Lower leg skin (tissue), 3 donors: Measurements from ENCODE around the gene KCTD4.

Experiments
- POLR2A ChIP-seq, 2 donors: fragments of 450-650 bp; IDR thresholded peaks; one replicate each; pipeline ENCODE4 v1.6.1; 2016 to 2017; ENCODE audit warnings: antibody characterized with exemption in 2 of 2, mild to moderate bottlenecking in 1 of 2, moderate library complexity in 1 of 2
- TF ChIP-seq, protein P1 (sequence below), 3 donors: fragments of 450-650 bp; IDR thresholded peaks; one replicate each; pipeline ENCODE4 v1.5.1; 2016; ENCODE audit warnings: antibody characterized with exemption in 3 of 3, mild to moderate bottlenecking in 3 of 3, moderate library complexity in 2 of 3

- TF ChIP-seq, protein P1, sequence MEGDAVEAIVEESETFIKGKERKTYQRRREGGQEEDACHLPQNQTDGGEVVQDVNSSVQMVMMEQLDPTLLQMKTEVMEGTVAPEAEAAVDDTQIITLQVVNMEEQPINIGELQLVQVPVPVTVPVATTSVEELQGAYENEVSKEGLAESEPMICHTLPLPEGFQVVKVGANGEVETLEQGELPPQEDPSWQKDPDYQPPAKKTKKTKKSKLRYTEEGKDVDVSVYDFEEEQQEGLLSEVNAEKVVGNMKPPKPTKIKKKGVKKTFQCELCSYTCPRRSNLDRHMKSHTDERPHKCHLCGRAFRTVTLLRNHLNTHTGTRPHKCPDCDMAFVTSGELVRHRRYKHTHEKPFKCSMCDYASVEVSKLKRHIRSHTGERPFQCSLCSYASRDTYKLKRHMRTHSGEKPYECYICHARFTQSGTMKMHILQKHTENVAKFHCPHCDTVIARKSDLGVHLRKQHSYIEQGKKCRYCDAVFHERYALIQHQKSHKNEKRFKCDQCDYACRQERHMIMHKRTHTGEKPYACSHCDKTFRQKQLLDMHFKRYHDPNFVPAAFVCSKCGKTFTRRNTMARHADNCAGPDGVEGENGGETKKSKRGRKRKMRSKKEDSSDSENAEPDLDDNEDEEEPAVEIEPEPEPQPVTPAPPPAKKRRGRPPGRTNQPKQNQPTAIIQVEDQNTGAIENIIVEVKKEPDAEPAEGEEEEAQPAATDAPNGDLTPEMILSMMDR (IDR thresholded peaks at IDR 0.05) = no peak
- TF ChIP-seq POLR2A (IDR thresholded peaks at IDR 0.05) = no peak
Observed at GRCh38 chr13:45225370-45225769, 24.5 kb upstream of the KCTD4 start.
